HEK293 (cell line): Measurements from ENCODE around the gene PROSER2.

Experiments used
- CTCF ChIA-PET: fragments of 350-600 bp; formaldehyde crosslinking; extraction: SDS; loops from one replicate; lab custom pipeline; 2021; ENCODE audit warnings: antibody characterized with exemption; lab: Yijun Ruan, JAX
- POLR2A ChIA-PET: fragments of 300-600 bp; formaldehyde crosslinking; extraction: SDS; loops from one replicate; lab custom pipeline; 2020; ENCODE audit warnings: antibody characterized with exemption, inconsistent platforms; lab: Yijun Ruan, JAX
- H3K27ac ChIP-seq: fragments of 200-500 bp; sonication (Bioruptor generic); 2 replicates; pipeline ENCODE4 v1.5.1; 2014; ENCODE audit warnings: low read depth, low read length, control low read depth, inconsistent platforms; ENCODE audit errors: extremely low read depth
- H3K36me3 ChIP-seq, 2 experiments: fragments of 200-500 bp in 1 of 2; sonication (Bioruptor generic) in 1 of 2; 1 replicate in 1 of 2; 2 replicates in 1 of 2; pipeline ENCODE4 v1.5.1; 2014 to 2017; ENCODE audit warnings: inconsistent platforms in 2 of 2, low read length in 2 of 2; ENCODE audit not compliant: control insufficient read depth in 2 of 2, insufficient read depth in 1 of 2
- H3K4me1 ChIP-seq: fragments of 200-500 bp; sonication (Bioruptor generic); 2 replicates; pipeline ENCODE4 v1.5.1; 2014; ENCODE audit warnings: mild to moderate bottlenecking, low read length, inconsistent platforms; ENCODE audit not compliant: control insufficient read depth, insufficient read depth
- H3K4me3 ChIP-seq: 2 replicates; pipeline ENCODE4 v1.5.1; 2011; ENCODE audit warnings: low read depth, mild to moderate bottlenecking, control low read depth, low read length, moderate library complexity
- H3K9me3 ChIP-seq: fragments of 200-500 bp; sonication (Bioruptor generic); 2 replicates; pipeline ENCODE4 v1.5.1; 2014; ENCODE audit warnings: low read depth, low read length, inconsistent platforms; ENCODE audit not compliant: control insufficient read depth, insufficient read depth
- BCL11A ChIP-seq: fragments of 450-650 bp; formaldehyde crosslinking; IDR thresholded peaks from 2 replicates; pipeline ENCODE4 v1.5.1; 2016; ENCODE audit warnings: low read depth, missing biosample characterization, missing genetic modification characterization
- KLF7 ChIP-seq: fragments of 450-650 bp; formaldehyde crosslinking; IDR thresholded peaks from 2 replicates; pipeline ENCODE4 v1.5.1; 2016; ENCODE audit warnings: missing biosample characterization, missing genetic modification characterization, borderline replicate concordance
- OSR2 ChIP-seq: fragments of 450-650 bp; formaldehyde crosslinking; IDR thresholded peaks from 2 replicates; pipeline ENCODE4 v1.5.1; 2016; ENCODE audit warnings: missing biosample characterization, missing genetic modification characterization
- RBAK ChIP-seq: fragments of 450-650 bp; formaldehyde crosslinking; IDR thresholded peaks from 2 replicates; pipeline ENCODE4 v1.5.1; 2016; ENCODE audit warnings: missing biosample characterization, missing genetic modification characterization
- REPIN1 ChIP-seq: fragments of 450-650 bp; formaldehyde crosslinking; IDR thresholded peaks from 2 replicates; pipeline ENCODE4 v1.5.1; 2017; ENCODE audit warnings: missing biosample characterization, missing genetic modification characterization, low read depth
- WT1 ChIP-seq: fragments of 450-650 bp; formaldehyde crosslinking; IDR thresholded peaks from 2 replicates; pipeline ENCODE4 v1.5.1; 2016; ENCODE audit warnings: missing biosample characterization, missing genetic modification characterization
- ZBTB48 ChIP-seq: fragments of 450-650 bp; formaldehyde crosslinking; IDR thresholded peaks from 2 replicates; pipeline ENCODE4 v1.5.1; 2016; ENCODE audit warnings: missing biosample characterization, missing genetic modification characterization
- ZFP37 ChIP-seq: fragments of 450-650 bp; formaldehyde crosslinking; IDR thresholded peaks from 2 replicates; pipeline ENCODE4 v1.5.1; 2016; ENCODE audit warnings: missing biosample characterization, missing genetic modification characterization
- ZNF112 ChIP-seq: fragments of 450-650 bp; formaldehyde crosslinking; IDR thresholded peaks from 2 replicates; pipeline ENCODE4 v1.5.0; 2017; ENCODE audit warnings: missing biosample characterization, missing genetic modification characterization
- ZNF223 ChIP-seq: fragments of 450-650 bp; formaldehyde crosslinking; IDR thresholded peaks from 2 replicates; pipeline ENCODE4 v1.5.1; 2016; ENCODE audit warnings: missing biosample characterization, missing genetic modification characterization
- ZNF24 ChIP-seq: fragments of 450-650 bp; formaldehyde crosslinking; IDR thresholded peaks from 2 replicates; pipeline ENCODE4 v1.5.1; 2016; ENCODE audit warnings: missing biosample characterization, missing genetic modification characterization
- ZNF324 ChIP-seq: fragments of 450-650 bp; formaldehyde crosslinking; IDR thresholded peaks from 2 replicates; pipeline ENCODE4 v1.5.1; 2016; ENCODE audit warnings: missing biosample characterization, missing genetic modification characterization
- ZNF394 ChIP-seq: fragments of 450-650 bp; formaldehyde crosslinking; IDR thresholded peaks from 2 replicates; pipeline ENCODE4 v1.5.1; 2016; ENCODE audit warnings: missing biosample characterization, missing genetic modification characterization, mild to moderate bottlenecking, moderate library complexity, borderline replicate concordance
- ZNF521 ChIP-seq: fragments of 450-650 bp; formaldehyde crosslinking; IDR thresholded peaks from 2 replicates; pipeline ENCODE4 v1.5.1; 2017; ENCODE audit warnings: missing biosample characterization, mild to moderate bottlenecking, missing genetic modification characterization
- ZNF549 ChIP-seq: fragments of 450-650 bp; IDR thresholded peaks from 2 replicates; pipeline ENCODE4 v1.5.1; 2018; ENCODE audit warnings: missing biosample characterization, missing genetic modification characterization, mild to moderate bottlenecking, inconsistent platforms, moderate library complexity
- ZNF585B ChIP-seq: fragments of 450-650 bp; formaldehyde crosslinking; IDR thresholded peaks from 2 replicates; pipeline ENCODE4 v1.5.1; 2016; ENCODE audit warnings: missing biosample characterization, missing genetic modification characterization
- ZNF621 ChIP-seq: fragments of 450-650 bp; formaldehyde crosslinking; IDR thresholded peaks from 2 replicates; pipeline ENCODE4 v1.5.1; 2017; ENCODE audit warnings: missing biosample characterization, missing genetic modification characterization
- ZNF791 ChIP-seq: fragments of 450-650 bp; formaldehyde crosslinking; IDR thresholded peaks from 2 replicates; pipeline ENCODE4 v1.5.1; 2016; ENCODE audit warnings: missing biosample characterization, missing genetic modification characterization
- ZSCAN23 ChIP-seq: fragments of 450-650 bp; formaldehyde crosslinking; IDR thresholded peaks from 2 replicates; pipeline ENCODE4 v1.5.1; 2016; ENCODE audit warnings: missing biosample characterization, missing genetic modification characterization
- TF ChIP-seq, protein P1 (sequence below): fragments of 450-650 bp; formaldehyde crosslinking; IDR thresholded peaks from 2 replicates; pipeline ENCODE4 v1.5.1; 2016; ENCODE audit warnings: missing biosample characterization, missing genetic modification characterization
- TF ChIP-seq, protein P2 (sequence below): fragments of 450-650 bp; formaldehyde crosslinking; IDR thresholded peaks from 2 replicates; pipeline ENCODE4 v1.5.1; 2017; ENCODE audit warnings: missing biosample characterization, missing genetic modification characterization

Gene PROSER2

DNA sequence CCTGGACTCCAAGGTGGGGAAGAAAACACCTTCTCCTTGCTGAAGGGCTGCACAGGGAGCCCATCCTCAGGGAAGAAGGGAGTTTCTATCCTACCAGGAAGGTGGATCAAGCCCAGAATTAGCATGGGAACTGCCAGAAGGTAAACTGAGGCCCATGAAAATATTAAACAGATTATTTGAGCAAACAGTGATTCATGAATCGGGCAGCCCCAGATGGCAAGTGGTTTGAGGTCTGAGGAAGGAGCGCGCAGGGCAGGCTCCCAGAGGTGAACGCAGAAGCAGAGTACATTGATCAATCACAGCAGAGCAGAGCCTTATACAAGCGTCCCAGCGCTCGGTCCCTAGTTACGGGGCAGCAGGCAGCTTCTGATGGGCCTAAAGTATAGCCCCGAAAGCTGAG is 35.8 kb upstream of the PROSER2 start:
- POLR2A ChIA-PET, result no interaction called here
- Histone ChIP-seq H3K27ac (no peak overlapping the region), H3K36me3 (no peaks in the 10 kb centered on the region), H3K4me1 (no peaks in the 10 kb centered on the region), H3K4me3 (no peak overlapping the region), H3K9me3 (no peaks in the 10 kb centered on the region)
- TF ChIP-seq WT1 (tag by site-specific recombination), result no peak
- TF ChIP-seq ZNF791, result no peak
- TF ChIP-seq ZNF324 (tag by site-specific recombination), result no peak
- TF ChIP-seq, protein P1, sequence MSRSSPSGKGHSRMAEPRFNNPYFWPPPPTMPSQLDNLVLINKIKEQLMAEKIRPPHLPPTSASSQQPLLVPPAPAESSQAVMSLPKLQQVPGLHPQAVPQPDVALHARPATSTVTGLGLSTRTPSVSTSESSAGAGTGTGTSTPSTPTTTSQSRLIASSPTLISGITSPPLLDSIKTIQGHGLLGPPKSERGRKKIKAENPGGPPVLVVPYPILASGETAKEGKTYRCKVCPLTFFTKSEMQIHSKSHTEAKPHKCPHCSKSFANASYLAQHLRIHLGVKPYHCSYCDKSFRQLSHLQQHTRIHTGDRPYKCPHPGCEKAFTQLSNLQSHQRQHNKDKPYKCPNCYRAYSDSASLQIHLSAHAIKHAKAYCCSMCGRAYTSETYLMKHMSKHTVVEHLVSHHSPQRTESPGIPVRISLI, result no peak
- TF ChIP-seq ZNF223 (tag by site-specific recombination), result no peak
- peak; percentile 92 for TF ChIP-seq ZNF549 (tag by site-specific recombination)
- TF ChIP-seq ZSCAN23 (tag by site-specific recombination), result no peak
- CTCF ChIA-PET, result interaction anchor here (0.8 to 1.6 kb wide), 2 partner anchors 33 to 199 kb away, joined by 3 to 9 read pairs; no protein-coding TSS in a partner anchor

DNA sequence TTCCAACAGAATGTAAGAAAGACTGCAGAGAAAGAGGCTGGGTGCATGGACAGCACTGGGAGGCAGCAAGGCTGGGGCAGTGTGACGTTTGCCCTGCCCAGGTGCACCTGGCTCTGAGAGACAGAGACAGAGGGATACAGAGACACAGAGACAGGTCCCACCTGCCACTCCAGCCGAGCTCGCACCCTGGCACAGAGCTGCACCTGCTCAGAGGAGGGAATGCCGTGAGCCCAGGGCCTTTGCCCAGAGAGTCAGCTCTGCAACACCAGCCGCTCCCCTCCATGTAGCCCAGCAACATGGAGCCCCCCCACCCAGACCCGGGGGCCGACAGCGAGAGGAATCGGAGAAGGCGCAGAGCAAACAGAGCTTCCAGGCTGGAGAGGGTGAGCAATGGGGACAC is 35.3 kb upstream of the PROSER2 start:
- Histone ChIP-seq H3K27ac (no peak overlapping the region), H3K4me1 (no peaks in the 10 kb centered on the region), H3K4me3 (no peak overlapping the region), H3K9me3 (no peaks in the 10 kb centered on the region), H3K36me3 (no peaks in the 10 kb centered on the region)
- TF ChIP-seq ZBTB48 (tag by site-specific recombination) (no peak), RBAK (tag by site-specific recombination) (no peak), KLF7 (tag by site-specific recombination) (no peak), ZFP37 (tag by site-specific recombination) (no peak), OSR2 (tag by site-specific recombination) (no peak), ZNF621 (tag by site-specific recombination) (no peak), ZSCAN23 (tag by site-specific recombination) (no peak), BCL11A (no peak), ZNF24 (tag by site-specific recombination) (no peak), REPIN1 (tag by site-specific recombination) (no peak), ZNF585B (tag by site-specific recombination) (no peak), ZNF521 (tag by site-specific recombination) (no peak), ZNF394 (no peak)
- CTCF ChIA-PET, result interaction anchor here (1.6 kb wide), 1 partner anchor 199 kb away, joined by 9 read pairs; no protein-coding TSS in a partner anchor
- POLR2A ChIA-PET, result no interaction called here

DNA sequence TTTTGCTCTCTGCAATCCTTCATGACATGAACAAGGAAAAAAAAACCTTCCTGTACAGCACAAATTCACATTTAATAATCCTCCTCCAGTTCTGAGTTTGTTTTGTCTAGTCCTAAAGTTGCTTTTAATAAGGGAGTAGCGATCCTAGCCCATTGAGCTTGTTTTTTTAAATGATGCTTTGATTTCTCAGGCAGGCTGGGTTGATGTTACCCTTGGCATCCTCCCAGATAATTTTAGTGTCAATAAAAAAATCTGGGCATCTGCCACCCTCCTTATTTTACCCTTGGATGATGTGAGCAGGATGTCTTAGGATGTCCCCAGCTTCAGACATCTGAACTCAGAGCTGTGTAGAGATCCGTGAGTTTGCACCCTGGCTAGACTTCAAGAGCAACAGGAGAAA is 33.9 kb upstream of the PROSER2 start:
- ChIA-PET CTCF (interaction anchor here (0.6 to 2.8 kb wide), 4 partner anchors 30 to 251 kb away, joined by 3 to 25 read pairs (median 5); no protein-coding TSS in a partner anchor), POLR2A (no interaction called here)
- Histone ChIP-seq H3K9me3 (no peaks in the 10 kb centered on the region), H3K36me3 (no peaks in the 10 kb centered on the region), H3K27ac (no peak overlapping the region), H3K4me1 (no peaks in the 10 kb centered on the region), H3K4me3 (no peak overlapping the region)
- TF ChIP-seq, protein P2, sequence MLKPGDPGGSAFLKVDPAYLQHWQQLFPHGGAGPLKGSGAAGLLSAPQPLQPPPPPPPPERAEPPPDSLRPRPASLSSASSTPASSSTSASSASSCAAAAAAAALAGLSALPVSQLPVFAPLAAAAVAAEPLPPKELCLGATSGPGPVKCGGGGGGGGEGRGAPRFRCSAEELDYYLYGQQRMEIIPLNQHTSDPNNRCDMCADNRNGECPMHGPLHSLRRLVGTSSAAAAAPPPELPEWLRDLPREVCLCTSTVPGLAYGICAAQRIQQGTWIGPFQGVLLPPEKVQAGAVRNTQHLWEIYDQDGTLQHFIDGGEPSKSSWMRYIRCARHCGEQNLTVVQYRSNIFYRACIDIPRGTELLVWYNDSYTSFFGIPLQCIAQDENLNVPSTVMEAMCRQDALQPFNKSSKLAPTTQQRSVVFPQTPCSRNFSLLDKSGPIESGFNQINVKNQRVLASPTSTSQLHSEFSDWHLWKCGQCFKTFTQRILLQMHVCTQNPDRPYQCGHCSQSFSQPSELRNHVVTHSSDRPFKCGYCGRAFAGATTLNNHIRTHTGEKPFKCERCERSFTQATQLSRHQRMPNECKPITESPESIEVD (tag by site-specific recombination), result peak; percentile 16; the same call in 1 of the 2 replicates
- TF ChIP-seq WT1 (tag by site-specific recombination) (peak; percentile 89), ZNF112 (no peak)
